SH-SY5Y (cell line): ENCODE data around the gene RXRA.

Experiments used
- GATA2 ChIP-seq: IDR thresholded peaks from 2 replicates; pipeline ENCODE4 v1.6.1; 2011; ENCODE audit warnings: mild to moderate bottlenecking, low read depth, low read length
- GATA3 ChIP-seq: IDR thresholded peaks from 2 replicates; pipeline ENCODE4 v1.6.1; 2011; ENCODE audit warnings: low read depth, mild to moderate bottlenecking, low read length, moderate library complexity

DNA sequence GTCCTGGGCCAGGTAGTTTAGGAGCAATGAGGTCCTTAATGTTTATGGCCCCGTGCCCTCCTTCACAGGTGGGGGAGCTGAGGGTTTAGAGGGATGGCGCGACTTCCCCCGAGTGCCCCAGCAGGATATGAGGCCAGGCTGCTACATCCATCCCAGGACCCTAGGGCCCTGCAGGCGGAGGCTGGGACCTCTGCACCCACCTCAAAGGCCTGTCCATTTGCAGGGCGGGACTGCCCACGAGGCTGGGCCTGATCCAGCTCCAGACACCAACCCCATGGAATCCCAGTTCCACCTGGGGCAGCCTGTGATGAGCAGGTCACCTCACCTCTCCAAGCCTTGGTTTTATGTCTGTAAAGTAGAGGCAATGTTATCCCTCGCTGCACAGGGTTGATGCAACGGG, 142.1 kb downstream of the RXRA start:
- TF ChIP-seq GATA3, result no peak
- TF ChIP-seq GATA2, result no peak
